IPS DF 19.7 (cell line): Measurements from ENCODE around the gene HTR6.

Experiments
- DNase-seq: peaks from one replicate; pipeline ENCODE4 v3.0.0-alpha.2; 2013; ENCODE audit warnings: low read depth, low spot score

Gene HTR6

GRCh38 chr1:19656780-19657466, 7.8 kb upstream of the HTR6 start:
- DNase-seq, result no peak

- DNase-seq, result no peak
Measured at GRCh38 chr1:19657511-19657910, 7.2 kb upstream of the HTR6 start.

DNA sequence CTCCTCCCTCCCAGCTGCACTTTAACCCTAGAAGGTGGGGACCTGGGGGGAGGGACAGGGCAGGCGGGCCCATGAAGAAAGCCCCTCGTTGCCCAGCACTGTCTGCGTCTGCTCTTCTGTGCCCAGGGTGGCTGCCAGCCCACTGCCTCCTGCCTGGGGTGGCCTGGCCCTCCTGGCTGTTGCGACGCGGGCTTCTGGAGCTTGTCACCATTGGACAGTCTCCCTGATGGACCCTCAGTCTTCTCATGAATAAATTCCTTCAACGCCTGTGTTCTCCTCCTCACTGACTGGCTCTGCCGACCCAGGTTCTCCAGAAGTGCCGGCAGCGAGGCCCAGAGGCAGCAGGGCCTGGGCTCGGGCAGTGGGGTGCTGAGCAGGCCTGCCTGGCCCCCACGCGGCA, 6.5 kb upstream of the HTR6 start:
- DNase-seq, result no peak

DNA sequence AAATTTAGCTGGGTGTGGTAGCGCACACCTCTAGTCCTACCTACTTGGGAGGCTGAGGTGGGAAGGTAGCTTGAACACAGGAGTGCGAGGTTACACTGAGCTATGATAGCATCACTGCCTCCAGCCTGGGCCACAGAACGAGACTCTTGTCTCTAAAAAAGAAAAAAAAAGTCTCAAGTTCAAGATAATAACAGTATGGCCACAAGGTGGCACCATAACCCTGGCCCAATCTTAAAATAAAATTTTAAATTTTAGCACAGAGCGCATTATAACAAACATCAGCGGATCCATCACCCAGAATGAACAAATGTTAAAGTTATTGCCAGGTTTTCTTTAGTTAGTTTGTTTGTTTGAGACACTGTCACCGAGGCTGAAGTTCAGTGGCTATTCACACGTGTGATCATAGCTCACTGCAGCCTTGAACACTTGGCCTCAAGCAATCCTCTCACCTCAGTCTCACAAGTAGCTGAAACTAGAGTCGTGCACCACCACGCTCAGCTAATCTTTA, 2.9 kb upstream of the HTR6 start:
- DNase-seq, result no peak

- no peak for DNase-seq
Measured at GRCh38 chr1:19662313-19662712, 2.4 kb upstream of the HTR6 start.

DNA sequence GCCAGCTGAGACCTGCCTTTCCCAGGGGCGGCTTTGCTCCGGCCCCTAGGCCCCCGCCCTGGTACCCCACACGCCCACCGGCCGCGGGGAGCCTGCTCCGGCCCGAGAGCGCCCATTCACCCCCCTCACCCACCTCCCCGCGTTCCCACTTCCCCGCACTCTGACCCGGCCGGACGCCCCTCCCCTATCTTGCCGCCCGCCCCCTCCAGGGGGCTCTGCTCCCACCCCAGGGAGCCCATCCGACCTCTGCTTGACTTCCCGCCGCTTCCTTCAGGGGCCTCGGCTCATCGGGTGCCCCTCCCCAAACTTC, 466 bp downstream of the HTR6 start:
- DNase-seq, result no peak

GRCh38 chr1:19665496-19666465, 1.1 kb downstream of the HTR6 start:
- no peak for DNase-seq

GRCh38 chr1:19668888-19669287, 4.2 kb downstream of the HTR6 start:
- no peak for DNase-seq

- no peak for DNase-seq
Measured at GRCh38 chr1:19670787-19671186, 6.1 kb downstream of the HTR6 start.

- no peak for DNase-seq
Measured at GRCh38 chr1:19672237-19672636, 7.6 kb downstream of the HTR6 start.

DNA sequence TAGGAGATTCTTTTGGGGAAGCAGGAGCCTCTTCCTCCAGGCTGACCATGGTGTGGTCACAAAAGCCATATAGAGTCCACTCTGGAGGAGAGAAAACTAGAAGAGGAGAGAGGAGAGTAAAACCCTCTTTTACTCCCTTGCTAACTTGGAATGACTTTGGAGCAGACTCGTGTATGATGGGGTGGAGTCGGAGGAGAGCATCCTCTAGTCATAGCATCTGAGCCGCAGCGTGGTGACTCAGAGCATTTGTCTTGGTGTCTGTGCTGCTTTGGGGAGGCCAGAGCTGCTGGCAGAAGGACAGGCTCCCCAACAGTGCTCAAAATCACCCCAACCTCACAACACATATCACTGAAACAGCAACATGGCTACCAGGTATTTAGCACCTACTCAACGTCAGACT, 11.1 kb downstream of the HTR6 start:
- DNase-seq, result no peak

- DNase-seq, result peak; percentile 61
Measured at GRCh38 chr1:19676438-19676922, 11.8 kb downstream of the HTR6 start.

- DNase-seq, result no peak
Measured at GRCh38 chr1:19678493-19678892, 13.8 kb downstream of the HTR6 start.

GRCh38 chr1:19678931-19679453, 14.3 kb downstream of the HTR6 start:
- no peak for DNase-seq

DNA sequence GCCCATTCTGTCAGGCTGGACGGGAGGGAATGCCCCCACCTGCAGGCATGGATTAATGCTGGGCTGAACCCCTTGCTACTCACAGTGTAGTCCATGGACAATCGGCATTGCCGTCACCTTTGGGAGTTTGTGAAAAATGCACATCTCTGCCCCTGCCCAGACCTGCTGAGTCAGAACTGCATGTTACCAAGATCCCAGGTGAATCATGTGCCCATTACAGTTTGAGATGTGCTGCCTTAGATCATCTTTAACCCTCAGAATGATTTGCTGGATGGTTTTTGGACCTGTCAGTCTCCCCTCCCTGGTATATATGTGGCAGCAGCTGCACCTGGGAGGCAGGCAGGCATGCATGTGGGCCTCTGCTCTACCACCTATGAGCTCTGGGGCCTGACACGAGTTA, 15.0 kb downstream of the HTR6 start:
- no peak for DNase-seq

GRCh38 chr1:19680644-19681043, 16.0 kb downstream of the HTR6 start:
- DNase-seq, result no peak

- DNase-seq, result no peak
Measured at GRCh38 chr1:19682257-19682656, 17.6 kb downstream of the HTR6 start.

DNA sequence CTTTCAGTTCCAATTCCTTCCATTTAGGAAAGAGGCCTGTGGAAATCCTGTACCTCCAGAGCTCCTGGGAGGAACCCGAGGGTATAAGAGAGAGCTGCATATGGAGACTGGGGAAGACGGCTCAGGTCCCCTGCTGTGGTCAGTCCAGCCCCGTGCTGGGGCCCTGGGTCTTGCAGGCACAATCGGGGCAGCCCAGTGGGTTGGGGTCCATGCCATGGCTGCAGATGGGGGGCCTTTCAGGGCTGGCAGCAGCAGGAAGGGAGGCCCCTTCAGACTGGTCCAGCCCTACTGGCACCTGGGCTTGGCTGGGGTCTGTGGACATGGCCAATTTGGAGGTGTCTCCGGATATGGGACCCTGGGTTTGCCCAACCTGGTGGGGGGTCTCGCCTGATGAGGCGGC, 18.2 kb downstream of the HTR6 start:
- no peak for DNase-seq

GRCh38 chr1:19683351-19683750, 18.7 kb downstream of the HTR6 start:
- no peak for DNase-seq

DNA sequence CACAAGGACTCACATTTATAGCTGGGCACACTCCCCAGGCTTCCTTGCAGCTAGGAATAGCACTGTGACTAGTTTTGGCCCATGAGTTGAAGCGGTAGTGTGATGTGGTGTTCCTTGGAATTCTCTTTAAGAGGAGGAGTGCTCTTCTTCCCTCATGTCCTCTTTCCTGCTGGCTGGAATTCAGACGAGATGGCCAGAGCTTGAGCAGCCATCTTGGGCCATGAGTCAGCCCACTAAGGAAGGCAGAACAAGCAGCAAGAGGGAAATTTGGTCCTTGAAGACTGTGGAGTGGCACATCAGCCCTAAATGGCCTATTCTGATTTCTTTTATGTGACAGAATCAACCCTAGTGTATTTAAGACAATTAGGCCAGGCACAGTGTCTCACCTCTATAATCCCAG, 20.0 kb downstream of the HTR6 start:
- no peak for DNase-seq

GRCh38 chr1:19685994-19686393, 21.3 kb downstream of the HTR6 start:
- DNase-seq, result no peak

DNA sequence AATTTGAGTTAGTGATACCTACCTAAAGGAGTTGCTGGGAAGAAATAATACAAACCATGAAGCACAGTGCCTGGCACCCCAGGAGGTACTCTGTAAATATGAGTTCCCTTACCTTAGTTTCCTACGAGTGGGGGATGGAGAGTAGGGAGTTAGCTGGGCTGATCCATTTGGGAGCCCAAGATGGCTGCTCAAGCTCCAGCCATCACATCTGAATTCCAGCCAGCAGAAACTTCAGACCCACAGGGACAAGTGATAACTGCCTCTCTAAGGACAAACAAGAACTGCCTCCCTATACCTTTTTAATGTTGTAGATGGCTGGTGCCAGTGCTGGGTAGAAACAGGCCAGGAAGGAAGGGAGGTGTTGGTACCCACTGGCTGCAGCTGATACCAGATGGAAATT, 22.7 kb downstream of the HTR6 start:
- no peak for DNase-seq
